HepG2 (cell line): ENCODE data around the gene UBE2L6. TPM values are rescaled to one million over a fixed set of nuclear protein-coding genes. Genes with fewer than 3 reads are reported as not detected.
A peak's percentile ranks its signal among the peaks of the same experiment; 100 is the strongest.

Experiments
- FOXA1 ChIP-seq, 2 experiments: fragments of 450-650 bp in 1 of 2; sonication (generic) in 1 of 2; formaldehyde crosslinking in 1 of 2; IDR thresholded peaks; 2 replicates each; pipeline versions ENCODE4 v1.4.0 to v1.6.1; 2016 to 2020; ENCODE audit warnings: missing genetic modification reagents in 1 of 2
- FOXK2 ChIP-seq: fragments of 450-650 bp; IDR thresholded peaks from 2 replicates; pipeline ENCODE4 v1.6.1; 2016
- HOXA3 ChIP-seq: sonication (generic); formaldehyde crosslinking; IDR thresholded peaks from 2 replicates; pipeline ENCODE4 v1.5.0; 2020; ENCODE audit warnings: missing genetic modification reagents
- MAFG ChIP-seq: sonication (generic); formaldehyde crosslinking; IDR thresholded peaks from 2 replicates; pipeline ENCODE4 v1.5.1; 2020; ENCODE audit warnings: mild to moderate bottlenecking, missing genetic modification reagents
- MATR3 ChIP-seq: sonication (generic); formaldehyde crosslinking; IDR thresholded peaks from 2 replicates; pipeline ENCODE4 v1.4.0; 2020; ENCODE audit warnings: missing genetic modification reagents
- MIER2 ChIP-seq: IDR thresholded peaks from 2 replicates; pipeline ENCODE4 v1.6.1; 2016; ENCODE audit warnings: missing biosample characterization, missing genetic modification reagents
- NAIF1 ChIP-seq: sonication (generic); formaldehyde crosslinking; IDR thresholded peaks from 2 replicates; pipeline ENCODE4 v1.5.0; 2020; ENCODE audit warnings: mild to moderate bottlenecking, missing genetic modification reagents, borderline replicate concordance
- NPAS2 ChIP-seq: sonication (generic); formaldehyde crosslinking; IDR thresholded peaks from 2 replicates; pipeline ENCODE4 v1.8.0; 2022; ENCODE audit warnings: mild to moderate bottlenecking, missing genetic modification reagents, borderline replicate concordance
- POLR2G ChIP-seq: fragments of 200-400 bp; formaldehyde crosslinking; IDR thresholded peaks from 2 replicates; pipeline ENCODE4 v1.6.1; 2018; ENCODE audit warnings: mild to moderate bottlenecking, low read depth, low read length, moderate library complexity
- RARA ChIP-seq: IDR thresholded peaks from 2 replicates; pipeline ENCODE4 v1.6.1; 2016; ENCODE audit warnings: missing genetic modification reagents, missing compliant biosample characterization
- UBTF ChIP-seq: sonication (generic); formaldehyde crosslinking; IDR thresholded peaks from 2 replicates; pipeline ENCODE4 v1.4.0; 2020; ENCODE audit warnings: mild to moderate bottlenecking, missing genetic modification reagents
- ZBTB7A ChIP-seq: sonication (generic); formaldehyde crosslinking; IDR thresholded peaks from 2 replicates; pipeline ENCODE4 v1.8.0; 2022; ENCODE audit warnings: mild to moderate bottlenecking, missing genetic modification reagents
- ZNF136 ChIP-seq: sonication (generic); formaldehyde crosslinking; IDR thresholded peaks from 2 replicates; pipeline ENCODE4 v1.8.1; 2022; ENCODE audit warnings: low read depth, mild to moderate bottlenecking, moderate library complexity, missing genetic modification reagents
- ZNF232 ChIP-seq: sonication (generic); formaldehyde crosslinking; IDR thresholded peaks from 2 replicates; pipeline ENCODE4 v1.4.0; 2020; ENCODE audit warnings: missing genetic modification reagents, borderline replicate concordance
- ZNF335 ChIP-seq: sonication (generic); formaldehyde crosslinking; IDR thresholded peaks from 2 replicates; pipeline ENCODE4 v1.4.0; 2020; ENCODE audit warnings: missing genetic modification reagents
- ZNF350 ChIP-seq: sonication (generic); formaldehyde crosslinking; IDR thresholded peaks from 2 replicates; pipeline ENCODE4 v1.4.0; 2020; ENCODE audit warnings: mild to moderate bottlenecking, low read depth, missing genetic modification reagents, borderline replicate concordance
- ZNF367 ChIP-seq: sonication (generic); formaldehyde crosslinking; IDR thresholded peaks from 2 replicates; pipeline ENCODE4 v1.4.0; 2020; ENCODE audit warnings: missing genetic modification reagents, borderline replicate concordance
- ZNF720 ChIP-seq: sonication (generic); formaldehyde crosslinking; IDR thresholded peaks from 2 replicates; pipeline ENCODE4 v1.4.0; 2020; ENCODE audit warnings: missing genetic modification reagents
- ZNF891 ChIP-seq: sonication (generic); formaldehyde crosslinking; IDR thresholded peaks from 2 replicates; pipeline ENCODE4 v1.5.0; 2020; ENCODE audit warnings: mild to moderate bottlenecking, missing genetic modification reagents
- ZSCAN22 ChIP-seq: sonication (generic); formaldehyde crosslinking; IDR thresholded peaks from 2 replicates; pipeline ENCODE4 v1.4.0; 2020; ENCODE audit warnings: mild to moderate bottlenecking, missing genetic modification reagents
- polyA plus RNA-seq, 8 experiments: library from polyadenylated mRNA; depleted of rRNA in 3 of 8; stranded (reverse) in 7 of 8; unstranded in 1 of 8; fragments of >200 nt; fragmentation: Illumina TruSeq in 4 of 8; extraction: Trizol in 4 of 8; gene quantifications; 2 replicates each; pipeline versions ENCODE4 v1.2.1 to v1.2.3, GENCODE V29; 2011 to 2016; ENCODE audit warnings: low read depth in 4 of 8, missing spikeins in 1 of 8, mixed read lengths in 1 of 8; ENCODE audit not compliant: insufficient read depth in 1 of 8
- total RNA-seq, 5 experiments: library from RNA; depleted of rRNA; stranded (reverse); fragments of >200 nt; fragmentation: Illumina TruSeq; extraction: Trizol; gene quantifications; 2 replicates each; pipeline ENCODE4 v1.2.3, GENCODE V29; 2016; ENCODE audit warnings: low read depth in 1 of 5
- TF ChIP-seq, protein P1 (sequence below): sonication (generic); formaldehyde crosslinking; IDR thresholded peaks from 2 replicates; pipeline ENCODE4 v1.5.0; 2020; ENCODE audit warnings: mild to moderate bottlenecking, missing genetic modification reagents, borderline replicate concordance
- TF ChIP-seq, protein P2 (sequence below), 2 experiments: IDR thresholded peaks; 2 replicates each; pipeline ENCODE4 v1.6.1; 2011 to 2012; ENCODE audit warnings: low read length in 2 of 2, borderline replicate concordance in 1 of 2, low read depth in 1 of 2, mild to moderate bottlenecking in 1 of 2, moderate library complexity in 1 of 2

UBE2L6 gene
- total and polyA plus RNA-seq, 2 of the 13 experiments (the other 11 are each of a cell fraction or from before 2014, with no cell fraction given) = 30.3 to 30.4 TPM

- TF ChIP-seq, protein P1, sequence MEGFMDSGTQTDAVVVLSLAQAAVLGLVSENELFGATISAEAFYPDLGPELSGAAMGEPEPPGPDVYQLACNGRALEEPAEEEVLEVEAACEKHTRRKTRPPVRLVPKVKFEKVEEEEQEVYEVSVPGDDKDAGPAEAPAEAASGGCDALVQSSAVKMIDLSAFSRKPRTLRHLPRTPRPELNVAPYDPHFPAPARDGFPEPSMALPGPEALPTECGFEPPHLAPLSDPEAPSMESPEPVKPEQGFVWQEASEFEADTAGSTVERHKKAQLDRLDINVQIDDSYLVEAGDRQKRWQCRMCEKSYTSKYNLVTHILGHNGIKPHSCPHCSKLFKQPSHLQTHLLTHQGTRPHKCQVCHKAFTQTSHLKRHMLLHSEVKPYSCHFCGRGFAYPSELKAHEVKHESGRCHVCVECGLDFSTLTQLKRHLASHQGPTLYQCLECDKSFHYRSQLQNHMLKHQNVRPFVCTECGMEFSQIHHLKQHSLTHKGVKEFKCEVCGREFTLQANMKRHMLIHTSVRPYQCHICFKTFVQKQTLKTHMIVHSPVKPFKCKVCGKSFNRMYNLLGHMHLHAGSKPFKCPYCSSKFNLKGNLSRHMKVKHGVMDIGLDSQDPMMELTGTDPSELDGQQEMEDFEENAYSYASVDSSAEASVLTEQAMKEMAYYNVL (CRISPR knock-in tag) = peak; percentile 71; the same call in 1 of the 2 replicates
- TF ChIP-seq FOXA1 (IDR thresholded peaks at IDR 0.05) (no peak), FOXA1 (CRISPR knock-in tag; IDR thresholded peaks at IDR 0.05) (peak; percentile 34; the same call in 1 of the 2 replicates), ZNF367 (CRISPR knock-in tag) (no peak), ZNF720 (CRISPR knock-in tag) (no peak), MAFG (CRISPR knock-in tag) (no peak), NPAS2 (CRISPR knock-in tag) (no peak), RARA (0 out of 2 replicates have a peak, but pooled peaks have one; percentile 34), ZNF232 (CRISPR knock-in tag) (0 out of 2 replicates have a peak, but pooled peaks have one; percentile 10), ZSCAN22 (no peak), ZNF891 (CRISPR knock-in tag) (peak; percentile 54; the same call in 1 of the 2 replicates), ZNF350 (no peak; the same call in 1 of the 2 replicates), ZNF335 (CRISPR knock-in tag) (no peak), MATR3 (CRISPR knock-in tag) (no peak), FOXK2 (no peak), NAIF1 (CRISPR knock-in tag) (peak; percentile 69; the same call in 1 of the 2 replicates), HOXA3 (CRISPR knock-in tag) (peak; percentile 24; the same call in 1 of the 2 replicates), POLR2G (peak; percentile 77), ZNF136 (CRISPR knock-in tag) (no peak), ZBTB7A (peak; percentile 77), UBTF (CRISPR knock-in tag) (peak; percentile 50), MIER2 (CRISPR knock-in tag) (no peak)
- TF ChIP-seq, protein P2, sequence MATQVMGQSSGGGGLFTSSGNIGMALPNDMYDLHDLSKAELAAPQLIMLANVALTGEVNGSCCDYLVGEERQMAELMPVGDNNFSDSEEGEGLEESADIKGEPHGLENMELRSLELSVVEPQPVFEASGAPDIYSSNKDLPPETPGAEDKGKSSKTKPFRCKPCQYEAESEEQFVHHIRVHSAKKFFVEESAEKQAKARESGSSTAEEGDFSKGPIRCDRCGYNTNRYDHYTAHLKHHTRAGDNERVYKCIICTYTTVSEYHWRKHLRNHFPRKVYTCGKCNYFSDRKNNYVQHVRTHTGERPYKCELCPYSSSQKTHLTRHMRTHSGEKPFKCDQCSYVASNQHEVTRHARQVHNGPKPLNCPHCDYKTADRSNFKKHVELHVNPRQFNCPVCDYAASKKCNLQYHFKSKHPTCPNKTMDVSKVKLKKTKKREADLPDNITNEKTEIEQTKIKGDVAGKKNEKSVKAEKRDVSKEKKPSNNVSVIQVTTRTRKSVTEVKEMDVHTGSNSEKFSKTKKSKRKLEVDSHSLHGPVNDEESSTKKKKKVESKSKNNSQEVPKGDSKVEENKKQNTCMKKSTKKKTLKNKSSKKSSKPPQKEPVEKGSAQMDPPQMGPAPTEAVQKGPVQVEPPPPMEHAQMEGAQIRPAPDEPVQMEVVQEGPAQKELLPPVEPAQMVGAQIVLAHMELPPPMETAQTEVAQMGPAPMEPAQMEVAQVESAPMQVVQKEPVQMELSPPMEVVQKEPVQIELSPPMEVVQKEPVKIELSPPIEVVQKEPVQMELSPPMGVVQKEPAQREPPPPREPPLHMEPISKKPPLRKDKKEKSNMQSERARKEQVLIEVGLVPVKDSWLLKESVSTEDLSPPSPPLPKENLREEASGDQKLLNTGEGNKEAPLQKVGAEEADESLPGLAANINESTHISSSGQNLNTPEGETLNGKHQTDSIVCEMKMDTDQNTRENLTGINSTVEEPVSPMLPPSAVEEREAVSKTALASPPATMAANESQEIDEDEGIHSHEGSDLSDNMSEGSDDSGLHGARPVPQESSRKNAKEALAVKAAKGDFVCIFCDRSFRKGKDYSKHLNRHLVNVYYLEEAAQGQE (IDR thresholded peaks at IDR 0.05; ENCODE audit: borderline replicate concordance in 1 of 2, low read depth in 1 of 2, low read length in 2 of 2) = 0 out of 4 replicates have a peak, but pooled peaks of 1 of the 2 experiments have one; percentile 40
These were observed 52.0 kb downstream of the UBE2L6 start, which contains the start of gene SLC43A1 (continued) for GRCh38 chr11:57515332-57516060.
